IMR-90 (cell line): ENCODE results near the gene PIGC. TPM values are rescaled to one million over a fixed set of nuclear protein-coding genes. Genes with fewer than 3 reads are reported as not detected.

ENCODE experiments used
- ATAC-seq: fragments of 200-7000 bp; cut with Tn5 transposase; 2 replicates; pipeline ENCODE4 v1.9.1; 2020; ENCODE audit warnings: low read depth, mild to moderate bottlenecking, moderate library complexity
- BruUV-seq: library from RNA; stranded (reverse); fragments of 400-500 nt; replicated peaks from 2 replicates; lab custom pipeline; 2021; lab: Mats Ljungman, UMichigan
- CTCF ChIA-PET: fragments of 300-600 bp; formaldehyde crosslinking; extraction: SDS; loops from one replicate; lab custom pipeline; 2021; ENCODE audit warnings: antibody characterized with exemption; lab: Yijun Ruan, JAX
- POLR2A ChIA-PET: fragments of 300-600 bp; sonication (Branson Sonifier 250); formaldehyde crosslinking; loops from one replicate; lab custom pipeline; 2022; ENCODE audit warnings: antibody characterized with exemption; ENCODE audit not compliant: unreplicated experiment; lab: Charles Lee
- DNase-seq: peaks from one replicate; pipeline ENCODE4 v3.0.0; 2013
- H2AFZ ChIP-seq: replicated peaks from 2 replicates; pipeline ENCODE3; 2013; ENCODE audit warnings: low read length, mild to moderate bottlenecking; ENCODE audit not compliant: poor library complexity
- H2AK5ac ChIP-seq: 2 replicates; pipeline ENCODE4 v1.6.1; 2013; ENCODE audit warnings: low read depth, low read length, inconsistent platforms
- H2AK9ac ChIP-seq: replicated peaks from 2 replicates; pipeline ENCODE3; 2013; ENCODE audit warnings: mild to moderate bottlenecking, low read depth, low read length, moderate library complexity; ENCODE audit not compliant: poor library complexity
- H2BK120ac ChIP-seq: 2 replicates; pipeline ENCODE4 v1.6.1; 2013; ENCODE audit warnings: low read depth, low read length, inconsistent platforms
- H2BK15ac ChIP-seq: 3 replicates; pipeline ENCODE4 v1.6.1; 2013; ENCODE audit warnings: low read depth, low read length, inconsistent platforms
- H2BK20ac ChIP-seq: 2 replicates; pipeline ENCODE4 v1.6.1; 2013; ENCODE audit warnings: low read depth, mild to moderate bottlenecking, inconsistent platforms, low read length, moderate library complexity
- H2BK5ac ChIP-seq: 2 replicates; pipeline ENCODE4 v1.6.1; 2013; ENCODE audit warnings: mild to moderate bottlenecking, low read depth, low read length, inconsistent platforms; ENCODE audit not compliant: poor library complexity, severe bottlenecking
- H3K14ac ChIP-seq: replicated peaks from 2 replicates; pipeline ENCODE4 v1.6.1; 2013; ENCODE audit warnings: low read depth, low read length, inconsistent platforms
- H3K18ac ChIP-seq: 2 replicates; pipeline ENCODE4 v1.6.1; 2013; ENCODE audit warnings: low read depth, low read length, control low read depth
- H3K23ac ChIP-seq: 2 replicates; pipeline ENCODE4 v1.6.1; 2013; ENCODE audit warnings: low read depth, low read length, inconsistent platforms
- H3K27ac ChIP-seq: 2 replicates; pipeline ENCODE4 v1.5.1; 2013; ENCODE audit warnings: mild to moderate bottlenecking, control low read depth, low read length; ENCODE audit not compliant: insufficient read depth
- H3K27me3 ChIP-seq: 2 replicates; pipeline ENCODE4 v1.6.1; 2013; ENCODE audit warnings: low read length; ENCODE audit not compliant: control insufficient read depth, insufficient read depth
- H3K36me3 ChIP-seq: 2 replicates; pipeline ENCODE4 v1.6.1; 2013; ENCODE audit warnings: low read length, mixed read lengths; ENCODE audit not compliant: control insufficient read depth, insufficient read depth
- H3K4ac ChIP-seq: 2 replicates; pipeline ENCODE4 v1.6.1; 2013; ENCODE audit warnings: low read depth, low read length, inconsistent platforms
- H3K4me1 ChIP-seq: 2 replicates; pipeline ENCODE4 v1.6.1; 2013; ENCODE audit warnings: low read length, mixed read lengths; ENCODE audit not compliant: control insufficient read depth, insufficient read depth
- H3K4me2 ChIP-seq: 2 replicates; pipeline ENCODE4 v1.6.1; 2013; ENCODE audit warnings: low read depth, mild to moderate bottlenecking, control low read depth, low read length, moderate library complexity
- H3K4me3 ChIP-seq: 2 replicates; pipeline ENCODE4 v1.5.1; 2013; ENCODE audit warnings: low read depth, mild to moderate bottlenecking, control low read depth, low read length, moderate library complexity; ENCODE audit not compliant: insufficient read depth
- H3K56ac ChIP-seq: 2 replicates; pipeline ENCODE4 v1.6.1; 2013; ENCODE audit warnings: low read length, inconsistent platforms; ENCODE audit not compliant: insufficient read depth; ENCODE audit errors: extremely low read depth
- H3K79me1 ChIP-seq, 2 experiments: 2 replicates each; pipeline ENCODE4 v1.6.1; 2013; ENCODE audit warnings: low read length in 2 of 2, inconsistent platforms in 1 of 2, low read depth in 1 of 2
- H3K9ac ChIP-seq: 2 replicates; pipeline ENCODE4 v1.6.1; 2013; ENCODE audit warnings: low read depth, low read length, control low read depth
- H3K9me1 ChIP-seq: 2 replicates; pipeline ENCODE4 v1.6.1; 2013; ENCODE audit warnings: low read length, inconsistent platforms; ENCODE audit not compliant: insufficient read depth
- H3K9me3 ChIP-seq: 2 replicates; pipeline ENCODE4 v1.6.1; 2013; ENCODE audit warnings: low read length; ENCODE audit not compliant: control insufficient read depth, insufficient read depth
- H4K20me1 ChIP-seq: 2 replicates; pipeline ENCODE4 v1.6.1; 2013; ENCODE audit warnings: low read length, inconsistent platforms; ENCODE audit not compliant: insufficient read depth
- H4K5ac ChIP-seq: 2 replicates; pipeline ENCODE4 v1.6.1; 2013; ENCODE audit warnings: mild to moderate bottlenecking, low read depth, low read length, control low read depth
- H4K8ac ChIP-seq, 2 experiments: 2 replicates each; pipeline ENCODE4 v1.6.1; 2013; ENCODE audit warnings: low read depth in 2 of 2, low read length in 2 of 2, control low read depth in 1 of 2, inconsistent platforms in 1 of 2
- H4K91ac ChIP-seq: 2 replicates; pipeline ENCODE4 v1.6.1; 2013; ENCODE audit warnings: low read depth, low read length, inconsistent platforms; ENCODE audit not compliant: insufficient read depth
- BHLHE40 ChIP-seq: fragments of 150-350 bp; IDR thresholded peaks from 2 replicates; pipeline ENCODE4 v1.6.1; 2016; ENCODE audit warnings: mild to moderate bottlenecking, low read depth, low read length
- CEBPB ChIP-seq: IDR thresholded peaks from 2 replicates; pipeline ENCODE4 v1.6.1; 2012; ENCODE audit warnings: low read depth, low read length, improper control_type of control experiment
- CHD1 ChIP-seq: IDR thresholded peaks from 2 replicates; pipeline ENCODE4 v1.6.1; 2012; ENCODE audit warnings: low read depth, low read length, improper control_type of control experiment
- MAFK ChIP-seq: IDR thresholded peaks from 2 replicates; pipeline ENCODE4 v1.6.1; 2012; ENCODE audit warnings: low read depth, low read length, improper control_type of control experiment
- MAZ ChIP-seq: IDR thresholded peaks from 2 replicates; pipeline ENCODE4 v1.6.1; 2012; ENCODE audit warnings: low read depth, mild to moderate bottlenecking, low read length, improper control_type of control experiment, moderate library complexity, borderline replicate concordance
- MXI1 ChIP-seq: IDR thresholded peaks from 2 replicates; pipeline ENCODE4 v1.6.1; 2012; ENCODE audit warnings: low read depth, mild to moderate bottlenecking, low read length, moderate library complexity, borderline replicate concordance
- POLR2A ChIP-seq: IDR thresholded peaks from 2 replicates; pipeline ENCODE4 v1.6.1; 2012; ENCODE audit warnings: mild to moderate bottlenecking, low read depth, low read length
- RCOR1 ChIP-seq: IDR thresholded peaks from 2 replicates; pipeline ENCODE4 v1.6.1; 2012; ENCODE audit warnings: mild to moderate bottlenecking, low read length, improper control_type of control experiment; ENCODE audit not compliant: insufficient replicate concordance
- RFX5 ChIP-seq: IDR thresholded peaks from 2 replicates; pipeline ENCODE4 v1.8.0; 2012; ENCODE audit warnings: low read depth, mild to moderate bottlenecking, low read length, moderate library complexity
- WGBS, 2 experiments: methylation state at CpG; one replicate each; pipeline versions ENCODE4 v1.1.5 to v1.1.7; 2013; ENCODE audit warnings: missing lambda C conversion rate in 2 of 2; ENCODE audit not compliant: insufficient read length in 1 of 2; ENCODE audit errors: extremely low coverage in 2 of 2; 5-methylcytosine and 5-hydroxymethylcytosine counted together
- dilution Hi-C: fragments of 300-500 bp; cut with HindIII; formaldehyde crosslinking; loops from one replicate; pipeline ENCODE4 v1.14.3; 2018; ENCODE audit warnings: low sequenced_read_pairs; ENCODE audit not compliant: unreplicated experiment
- in situ Hi-C: fragments of 300-500 bp; cut with MboI; formaldehyde crosslinking; loops from 3 replicates; pipeline ENCODE4 v1.14.3; 2019; ENCODE audit warnings: low sequenced_read_pairs, inconsistent platforms, mixed read lengths
- intact Hi-C: fragments of 100-400 bp; cut with micrococcal nuclease; formaldehyde crosslinking; loops from 2 replicates; pipeline ENCODE4 v1.10.0; 2022
- polyA plus RNA-seq, 3 experiments: library from polyadenylated mRNA; depleted of rRNA; stranded (reverse); fragments of >200 nt; gene quantifications; 2 replicates each; pipeline ENCODE4 v1.2.3, GENCODE V29; 2012; ENCODE audit warnings: low replicate concordance in 1 of 3
- total RNA-seq: library from RNA; depleted of rRNA; stranded (reverse); fragments of >200 nt; gene quantifications from 2 replicates; pipeline ENCODE4 v1.2.3, GENCODE V29; 2012
- TF ChIP-seq, protein P1 (sequence below): fragments of 150-350 bp; IDR thresholded peaks from 2 replicates; pipeline ENCODE4 v1.6.1; 2016; ENCODE audit warnings: low read depth, mild to moderate bottlenecking, low read length, moderate library complexity, borderline replicate concordance
- TF ChIP-seq, protein P2 (sequence below): conservative IDR thresholded peaks from 2 replicates; pipeline ENCODE4 v1.5.1; 2012; ENCODE audit warnings: mild to moderate bottlenecking, low read depth, low read length, improper control_type of control experiment

PIGC gene
- total and polyA plus RNA-seq, 2 of the 4 experiments (the other 2 are of a cell fraction): 14.9 to 15.8 TPM

DNA sequence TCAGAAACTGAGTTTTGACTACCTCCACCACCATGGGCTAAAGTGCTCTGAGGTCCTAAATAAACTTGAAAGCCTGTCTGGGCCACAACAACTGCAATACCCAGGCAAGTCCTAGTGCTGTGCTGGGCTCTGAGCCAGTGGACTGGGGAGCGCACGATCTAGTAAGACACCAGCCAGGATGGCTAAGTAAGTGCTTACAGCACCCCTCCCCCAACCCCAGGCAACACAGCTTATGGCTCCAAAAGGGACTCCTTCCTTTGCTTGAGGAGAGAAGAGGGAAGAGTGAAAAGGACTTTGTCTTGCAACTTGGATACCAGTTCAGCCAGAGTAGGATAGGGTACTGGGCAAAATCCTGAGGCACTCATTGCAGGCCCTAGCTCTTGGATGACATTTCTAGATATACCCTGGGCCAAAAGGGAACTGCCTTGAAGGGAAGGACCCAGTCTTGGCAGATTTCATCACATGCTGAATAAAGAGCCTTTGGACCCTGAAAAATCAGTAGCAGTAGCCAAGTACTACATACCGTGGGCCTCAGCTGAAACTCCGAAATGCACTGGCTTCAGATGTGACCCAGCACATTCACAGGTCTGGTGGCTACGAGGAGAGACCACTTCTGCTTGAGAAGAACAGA, 21.8 kb downstream of the PIGC start:
- Histone ChIP-seq H3K4me3 (no peak overlapping the region), H3K14ac (no peak overlapping the region), H2AFZ (no peak overlapping the region), H2AK9ac (no peak overlapping the region), H4K5ac (no peak overlapping the region), H3K18ac (no peak overlapping the region), H4K8ac (no peak overlapping the region), H3K36me3 (no peaks in the 10 kb centered on the region), H3K4ac (no peak overlapping the region), H3K9ac (no peak overlapping the region), H3K4me2 (no peak overlapping the region), H3K23ac (no peak overlapping the region), H3K4me1 (no peaks in the 10 kb centered on the region), H3K27ac (no peak overlapping the region), H2BK5ac (no peak overlapping the region), H3K9me3 (no peaks in the 10 kb centered on the region), H4K91ac (no peak overlapping the region), H2BK20ac (no peak overlapping the region), H3K79me1 (peaks cover 0 to 5% of the 10 kb centered on the region in 2 experiments; a peak in 2 of 4 replicates), H2BK15ac (no peak overlapping the region), H3K27me3 (no peaks in the 10 kb centered on the region), H4K20me1 (no peaks in the 10 kb centered on the region), H2AK5ac (no peak overlapping the region), H3K9me1 (0 out of 2 replicates have a peak, but pooled peaks cover 4% of the 10 kb centered on the region), H3K56ac (no peak overlapping the region), H2BK120ac (no peak overlapping the region)
- DNase-seq (no peak), ATAC-seq (no peak)
- TF ChIP-seq MXI1: no peak
- TF ChIP-seq MAZ: no peak
- TF ChIP-seq, protein P1, sequence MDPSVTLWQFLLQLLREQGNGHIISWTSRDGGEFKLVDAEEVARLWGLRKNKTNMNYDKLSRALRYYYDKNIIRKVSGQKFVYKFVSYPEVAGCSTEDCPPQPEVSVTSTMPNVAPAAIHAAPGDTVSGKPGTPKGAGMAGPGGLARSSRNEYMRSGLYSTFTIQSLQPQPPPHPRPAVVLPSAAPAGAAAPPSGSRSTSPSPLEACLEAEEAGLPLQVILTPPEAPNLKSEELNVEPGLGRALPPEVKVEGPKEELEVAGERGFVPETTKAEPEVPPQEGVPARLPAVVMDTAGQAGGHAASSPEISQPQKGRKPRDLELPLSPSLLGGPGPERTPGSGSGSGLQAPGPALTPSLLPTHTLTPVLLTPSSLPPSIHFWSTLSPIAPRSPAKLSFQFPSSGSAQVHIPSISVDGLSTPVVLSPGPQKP: no peak
- TF ChIP-seq RFX5: no peak
- TF ChIP-seq BHLHE40: no peak
- TF ChIP-seq RCOR1: no peak
- no peak for TF ChIP-seq CEBPB
- TF ChIP-seq MAFK: no peak
- TF ChIP-seq, protein P2, sequence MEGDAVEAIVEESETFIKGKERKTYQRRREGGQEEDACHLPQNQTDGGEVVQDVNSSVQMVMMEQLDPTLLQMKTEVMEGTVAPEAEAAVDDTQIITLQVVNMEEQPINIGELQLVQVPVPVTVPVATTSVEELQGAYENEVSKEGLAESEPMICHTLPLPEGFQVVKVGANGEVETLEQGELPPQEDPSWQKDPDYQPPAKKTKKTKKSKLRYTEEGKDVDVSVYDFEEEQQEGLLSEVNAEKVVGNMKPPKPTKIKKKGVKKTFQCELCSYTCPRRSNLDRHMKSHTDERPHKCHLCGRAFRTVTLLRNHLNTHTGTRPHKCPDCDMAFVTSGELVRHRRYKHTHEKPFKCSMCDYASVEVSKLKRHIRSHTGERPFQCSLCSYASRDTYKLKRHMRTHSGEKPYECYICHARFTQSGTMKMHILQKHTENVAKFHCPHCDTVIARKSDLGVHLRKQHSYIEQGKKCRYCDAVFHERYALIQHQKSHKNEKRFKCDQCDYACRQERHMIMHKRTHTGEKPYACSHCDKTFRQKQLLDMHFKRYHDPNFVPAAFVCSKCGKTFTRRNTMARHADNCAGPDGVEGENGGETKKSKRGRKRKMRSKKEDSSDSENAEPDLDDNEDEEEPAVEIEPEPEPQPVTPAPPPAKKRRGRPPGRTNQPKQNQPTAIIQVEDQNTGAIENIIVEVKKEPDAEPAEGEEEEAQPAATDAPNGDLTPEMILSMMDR: no peak
- no peak for TF ChIP-seq POLR2A
- TF ChIP-seq CHD1: no peak
- BruUV-seq: no TSS peak
- intact Hi-C loops: no loop called here
- in situ Hi-C loops: loop anchor here (10.0 to 25.0 kb wide), 2 partner anchors 417 to 610 kb away; no protein-coding TSS in a partner anchor
- CTCF ChIA-PET: no interaction called here
- POLR2A ChIA-PET: interaction anchor here (0.6 kb wide), 1 partner anchor 280 kb away, joined by 4 read pairs; no protein-coding TSS in a partner anchor
- WGBS, 2 experiments: no CpG with 5 or more reads among the region's 5 CpGs
- dilution Hi-C loops: no loop called here
